Keratinocyte (primary cell): ENCODE measurements around the gene NCEH1. TPM values are rescaled to one million over a fixed set of nuclear protein-coding genes. Genes with fewer than 3 reads are reported as not detected.
A peak's percentile ranks its signal among the peaks of the same experiment; 100 is the strongest.

Experiments
- DNase-seq: peaks from one replicate; pipeline ENCODE4 v3.0.0-alpha.2; 2011; ENCODE audit warnings: low read depth, missing footprints, low spot score
- FAIRE-seq: peaks from 2 replicates; lab custom pipeline; 2011; peaks lifted over from hg19 to GRCh38; lab: Jason Lieb, UNC
- H2AFZ ChIP-seq: 2 replicates; pipeline ENCODE4 v1.6.0; 2012; ENCODE audit warnings: low read length, control low read depth, inconsistent platforms; ENCODE audit not compliant: control insufficient read depth
- H3K27ac ChIP-seq: 2 replicates; pipeline ENCODE4 v1.5.1; 2011; ENCODE audit warnings: low read length; ENCODE audit not compliant: control insufficient read depth, insufficient read depth
- H3K27me3 ChIP-seq: 3 replicates; pipeline ENCODE4 v1.6.0; 2011; ENCODE audit warnings: low read length; ENCODE audit not compliant: control insufficient read depth, insufficient read depth; ENCODE audit errors: extremely low read depth
- H3K36me3 ChIP-seq, 2 experiments: 2 replicates in 1 of 2; 3 replicates in 1 of 2; pipeline ENCODE4 v1.5.1; 2011; ENCODE audit warnings: low read length in 2 of 2, mild to moderate bottlenecking in 1 of 2; ENCODE audit not compliant: control insufficient read depth in 2 of 2, insufficient read depth in 2 of 2; ENCODE audit errors: extremely low read depth in 1 of 2
- H3K4me1 ChIP-seq: 3 replicates; pipeline ENCODE4 v1.5.1; 2011; ENCODE audit warnings: low read length; ENCODE audit not compliant: control insufficient read depth, insufficient read depth; ENCODE audit errors: extremely low read depth
- H3K4me2 ChIP-seq: 3 replicates; pipeline ENCODE4 v1.6.0; 2011; ENCODE audit warnings: low read depth, low read length; ENCODE audit not compliant: control insufficient read depth, insufficient read depth; ENCODE audit errors: extremely low read depth
- H3K4me3 ChIP-seq, 3 experiments: fragments of 200-600 bp in 1 of 3; sonication (generic) in 1 of 3; 2 replicates in 2 of 3; 3 replicates in 1 of 3; pipeline ENCODE4 v1.5.1; 2011 to 2016; ENCODE audit warnings: low read length in 3 of 3, mild to moderate bottlenecking in 3 of 3, control low read depth in 2 of 3, inconsistent platforms in 1 of 3, low read depth in 1 of 3, mixed read lengths in 1 of 3, mixed run types in 1 of 3, moderate library complexity in 1 of 3; ENCODE audit not compliant: control insufficient read depth in 2 of 3, insufficient read depth in 2 of 3; ENCODE audit errors: extremely low read depth in 1 of 3
- H3K79me2 ChIP-seq: 2 replicates; pipeline ENCODE4 v1.6.0; 2012; ENCODE audit warnings: low read length; ENCODE audit not compliant: control insufficient read depth, insufficient read depth
- H3K9ac ChIP-seq: 3 replicates; pipeline ENCODE4 v1.6.0; 2011; ENCODE audit warnings: low read length; ENCODE audit not compliant: control insufficient read depth, insufficient read depth; ENCODE audit errors: extremely low read depth
- H3K9me1 ChIP-seq: 3 replicates; pipeline ENCODE4 v1.6.0; 2011; ENCODE audit warnings: low read length; ENCODE audit not compliant: control insufficient read depth, insufficient read depth; ENCODE audit errors: extremely low read depth
- H3K9me3 ChIP-seq: 2 replicates; pipeline ENCODE4 v1.5.1; 2012; ENCODE audit warnings: low read depth, low read length; ENCODE audit not compliant: control insufficient read depth
- H4K20me1 ChIP-seq: 3 replicates; pipeline ENCODE4 v1.6.0; 2011; ENCODE audit warnings: low read length; ENCODE audit not compliant: control insufficient read depth, insufficient read depth; ENCODE audit errors: extremely low read depth
- EZH2 ChIP-seq: IDR thresholded peaks from one replicate; pipeline ENCODE4 v1.6.1; 2012; ENCODE audit warnings: inconsistent platforms, mild to moderate bottlenecking, low read length, moderate library complexity
- dilution Hi-C: fragments of 300-500 bp; cut with MboI; formaldehyde crosslinking; loops from one replicate; pipeline ENCODE4 v1.7.0; 2020; ENCODE audit warnings: low sequenced_read_pairs; ENCODE audit not compliant: extremely low pct_ligation_motif_present
- polyA plus RNA-seq, 5 experiments: library from polyadenylated mRNA; depleted of rRNA in 3 of 5; stranded (reverse) in 3 of 5; stranded (forward) in 1 of 5; unstranded in 1 of 5; fragments of >200 nt; gene quantifications; 1 replicate in 1 of 5; 2 replicates in 3 of 5; 3 replicates in 1 of 5; pipeline versions ENCODE4 v1.2.1 to v1.2.3, GENCODE V29; 2011 to 2012; ENCODE audit warnings: missing spikeins in 2 of 5, low read depth in 1 of 5, low replicate concordance in 1 of 5
- TF ChIP-seq, protein P1 (sequence below), 3 experiments: IDR thresholded peaks in 1 of 3; conservative IDR thresholded peaks in 1 of 3; optimal IDR thresholded peaks in 1 of 3; 2 replicates in 2 of 3; 3 replicates in 1 of 3; pipeline versions ENCODE3 to v1.5.1; 2011; ENCODE audit warnings: low read length in 3 of 3, mild to moderate bottlenecking in 3 of 3, moderate library complexity in 2 of 3, control low read depth in 1 of 3, inconsistent platforms in 1 of 3; ENCODE audit not compliant: insufficient read depth in 2 of 3; ENCODE audit errors: extremely low read depth in 1 of 3

Gene NCEH1
- polyA plus RNA-seq, 1 donor (not counting 4 experiments of a cell fraction or from before 2014, with no cell fraction given): 13.2 TPM

DNA sequence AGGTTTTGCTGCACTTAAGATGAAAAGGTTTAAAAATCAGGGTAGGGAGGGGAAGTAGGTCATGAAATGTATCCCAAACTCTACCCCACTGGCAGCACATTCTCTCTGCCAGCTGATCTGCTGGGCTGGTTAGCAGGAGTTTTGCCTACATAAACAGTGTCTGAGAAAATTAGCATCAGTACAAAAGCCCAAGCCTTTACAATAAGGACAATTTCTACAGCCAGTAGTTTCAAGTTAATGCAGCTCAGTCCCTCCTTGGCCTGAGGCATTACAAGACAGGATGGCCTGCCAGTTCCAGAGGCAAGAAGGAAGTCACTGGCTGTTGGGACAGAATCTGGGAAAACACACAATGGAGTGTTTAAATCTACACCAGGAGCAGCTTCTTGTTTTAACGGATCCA lies 32.8 kb downstream of the NCEH1 start:
- peak overlapping the region; percentile 45 for H2AFZ ChIP-seq
- no peak overlapping the region for H3K4me3 ChIP-seq
- no peak for DNase-seq

GRCh38 chr3:172676196-172676922 lies 34.5 kb downstream of the NCEH1 start:
- no peaks in the 10 kb centered on the region for H3K9me1 ChIP-seq
- H3K4me1 ChIP-seq: peaks cover 30% of the 10 kb centered on the region
- H3K9ac ChIP-seq: no peak overlapping the region
- no peak overlapping the region for H3K4me3 ChIP-seq
- DNase-seq (no peak), FAIRE-seq (no peak)
- H3K4me2 ChIP-seq: peak overlapping the region; percentile 41
- H3K36me3 ChIP-seq: no peaks in the 10 kb centered on the region
- no peak overlapping the region for H2AFZ ChIP-seq
- H3K27me3 ChIP-seq: no peaks in the 10 kb centered on the region
- TF ChIP-seq, protein P1, sequence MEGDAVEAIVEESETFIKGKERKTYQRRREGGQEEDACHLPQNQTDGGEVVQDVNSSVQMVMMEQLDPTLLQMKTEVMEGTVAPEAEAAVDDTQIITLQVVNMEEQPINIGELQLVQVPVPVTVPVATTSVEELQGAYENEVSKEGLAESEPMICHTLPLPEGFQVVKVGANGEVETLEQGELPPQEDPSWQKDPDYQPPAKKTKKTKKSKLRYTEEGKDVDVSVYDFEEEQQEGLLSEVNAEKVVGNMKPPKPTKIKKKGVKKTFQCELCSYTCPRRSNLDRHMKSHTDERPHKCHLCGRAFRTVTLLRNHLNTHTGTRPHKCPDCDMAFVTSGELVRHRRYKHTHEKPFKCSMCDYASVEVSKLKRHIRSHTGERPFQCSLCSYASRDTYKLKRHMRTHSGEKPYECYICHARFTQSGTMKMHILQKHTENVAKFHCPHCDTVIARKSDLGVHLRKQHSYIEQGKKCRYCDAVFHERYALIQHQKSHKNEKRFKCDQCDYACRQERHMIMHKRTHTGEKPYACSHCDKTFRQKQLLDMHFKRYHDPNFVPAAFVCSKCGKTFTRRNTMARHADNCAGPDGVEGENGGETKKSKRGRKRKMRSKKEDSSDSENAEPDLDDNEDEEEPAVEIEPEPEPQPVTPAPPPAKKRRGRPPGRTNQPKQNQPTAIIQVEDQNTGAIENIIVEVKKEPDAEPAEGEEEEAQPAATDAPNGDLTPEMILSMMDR (optimal IDR thresholded peaks at IDR 0.05 in 1 of 3, IDR thresholded peaks at IDR 0.05 in 1 of 3, conservative IDR thresholded peaks at IDR 0.05 in 1 of 3; ENCODE audit: extremely low read depth in 1 of 3, insufficient read depth in 2 of 3, low read length in 3 of 3): no peak
- no peak for TF ChIP-seq EZH2
- H3K9me3 ChIP-seq: no peaks in the 10 kb centered on the region
- dilution Hi-C loops: no loop called here
- H3K79me2 ChIP-seq: peaks cover 5% of the 10 kb centered on the region
- no peaks in the 10 kb centered on the region for H4K20me1 ChIP-seq
- H3K27ac ChIP-seq: peak overlapping the region; percentile 39

More for the DNA sequence above, 32.8 kb downstream of the NCEH1 start:
- no peaks in the 10 kb centered on the region for H3K9me3 ChIP-seq
- H3K9ac ChIP-seq: no peak overlapping the region
- no peaks in the 10 kb centered on the region for H4K20me1 ChIP-seq
- H3K36me3 ChIP-seq: no peaks in the 10 kb centered on the region
- TF ChIP-seq, protein P1 (optimal IDR thresholded peaks at IDR 0.05 in 1 of 3, IDR thresholded peaks at IDR 0.05 in 1 of 3, conservative IDR thresholded peaks at IDR 0.05 in 1 of 3; ENCODE audit: extremely low read depth in 1 of 3, insufficient read depth in 2 of 3, low read length in 3 of 3): no peak
- no peak for TF ChIP-seq EZH2
- H3K9me1 ChIP-seq: no peaks in the 10 kb centered on the region
- dilution Hi-C loops: no loop called here
- H3K4me2 ChIP-seq: peak overlapping the region; percentile 41
- peaks cover 5% of the 10 kb centered on the region for H3K79me2 ChIP-seq
- no peak for FAIRE-seq
- H3K27ac ChIP-seq: peak overlapping the region; percentile 47
- H3K27me3 ChIP-seq: no peaks in the 10 kb centered on the region
- H3K4me1 ChIP-seq: peaks cover 30% of the 10 kb centered on the region
